ENCODE data around the gene ENDOU. TPM values are rescaled to one million over a fixed set of nuclear protein-coding genes. Genes with fewer than 3 reads are reported as not detected.

ENDOU gene
- total RNA-seq, 1 experiment from 2014 or later = not detected

- Histone ChIP-seq H3K4me3 (ENCODE audit: insufficient read depth, low read depth, low read length) (no peak overlapping the region), H3K27me3 (ENCODE audit: control insufficient read depth, insufficient read depth, low read length) (0 out of 2 replicates have a peak, but pooled peaks cover 1% of the 10 kb centered on the region), H3K36me3 (replicated peaks; ENCODE audit: control insufficient read depth, insufficient read depth, low read length) (no peaks in the 10 kb centered on the region)
- DNase-seq = no peak
These were observed 38.4 kb upstream of the ENDOU start for GRCh38 chr12:47763481-47764346.

- Histone ChIP-seq H3K36me3 (replicated peaks; ENCODE audit: control insufficient read depth, insufficient read depth, low read length) (no peaks in the 10 kb centered on the region), H3K27me3 (ENCODE audit: control insufficient read depth, insufficient read depth, low read length) (0 out of 2 replicates have a peak, but pooled peaks cover 1% of the 10 kb centered on the region), H3K4me3 (ENCODE audit: insufficient read depth, low read depth, low read length) (no peak overlapping the region)
- DNase-seq = no peak
These were observed 37.7 kb upstream of the ENDOU start for GRCh38 chr12:47762850-47763465.

GRCh38 chr12:47758834-47759690, 33.8 kb upstream of the ENDOU start, which contains the start of gene RAPGEF3:
Gene RAPGEF3 (minus strand): TSS chr12:47758880. CDS start chr12:47758556, 324 bp downstream.
- Histone ChIP-seq H3K36me3 (replicated peaks; ENCODE audit: control insufficient read depth, insufficient read depth, low read length) (no peaks in the 10 kb centered on the region), H3K4me3 (ENCODE audit: insufficient read depth, low read depth, low read length) (peak within 1 kb of the TSS; percentile 57), H3K27me3 (ENCODE audit: control insufficient read depth, insufficient read depth, low read length) (0 out of 2 replicates have a peak, but pooled peaks cover 1% of the 10 kb centered on the region)
- DNase-seq = peak; percentile 98

GRCh38 chr12:47758584-47758833, 33.2 kb upstream of the ENDOU start:
- Histone ChIP-seq H3K4me3 (ENCODE audit: insufficient read depth, low read depth, low read length) (peak overlapping the region; percentile 57), H3K27me3 (ENCODE audit: control insufficient read depth, insufficient read depth, low read length) (0 out of 2 replicates have a peak, but pooled peaks cover 1% of the 10 kb centered on the region), H3K36me3 (replicated peaks; ENCODE audit: control insufficient read depth, insufficient read depth, low read length) (no peaks in the 10 kb centered on the region)
- no peak for DNase-seq

GRCh38 chr12:47757840-47758583, 32.7 kb upstream of the ENDOU start:
- Histone ChIP-seq H3K36me3 (replicated peaks; ENCODE audit: control insufficient read depth, insufficient read depth, low read length) (no peaks in the 10 kb centered on the region), H3K27me3 (ENCODE audit: control insufficient read depth, insufficient read depth, low read length) (0 out of 2 replicates have a peak, but pooled peaks cover 1% of the 10 kb centered on the region), H3K4me3 (ENCODE audit: insufficient read depth, low read depth, low read length) (peak overlapping the region; percentile 57)
- DNase-seq = peak; percentile 83

- DNase-seq = no peak
- no peak overlapping the region for H3K4me3 ChIP-seq (ENCODE audit: insufficient read depth, low read depth, low read length)
- H3K27me3 ChIP-seq (ENCODE audit: control insufficient read depth, insufficient read depth, low read length) = 0 out of 2 replicates have a peak, but pooled peaks cover 1% of the 10 kb centered on the region
- H3K36me3 ChIP-seq (replicated peaks; ENCODE audit: control insufficient read depth, insufficient read depth, low read length) = no peaks in the 10 kb centered on the region
These were observed 32.1 kb upstream of the ENDOU start for GRCh38 chr12:47757364-47757839.

- Histone ChIP-seq H3K4me3 (ENCODE audit: insufficient read depth, low read depth, low read length) (no peak overlapping the region), H3K36me3 (replicated peaks; ENCODE audit: control insufficient read depth, insufficient read depth, low read length) (no peaks in the 10 kb centered on the region; the same call in 1 of the 2 replicates), H3K27me3 (ENCODE audit: control insufficient read depth, insufficient read depth, low read length) (0 out of 2 replicates have a peak, but pooled peaks cover 1% of the 10 kb centered on the region)
- no peak for DNase-seq
These were observed 30.6 kb upstream of the ENDOU start for GRCh38 chr12:47755655-47756562.

- H3K27me3 ChIP-seq (ENCODE audit: control insufficient read depth, insufficient read depth, low read length) = 0 out of 2 replicates have a peak, but pooled peaks cover 1% of the 10 kb centered on the region
- no peak for DNase-seq
- H3K36me3 ChIP-seq (replicated peaks; ENCODE audit: control insufficient read depth, insufficient read depth, low read length) = no peaks in the 10 kb centered on the region; the same call in 1 of the 2 replicates
- no peak overlapping the region for H3K4me3 ChIP-seq (ENCODE audit: insufficient read depth, low read depth, low read length)
These were observed 29.6 kb upstream of the ENDOU start for GRCh38 chr12:47754881-47755280.

GRCh38 chr12:47754126-47754525, 28.8 kb upstream of the ENDOU start:
- no peak overlapping the region for H3K4me3 ChIP-seq (ENCODE audit: insufficient read depth, low read depth, low read length)
- H3K36me3 ChIP-seq (replicated peaks; ENCODE audit: control insufficient read depth, insufficient read depth, low read length) = no peaks in the 10 kb centered on the region; the same call in 1 of the 2 replicates
- no peak for DNase-seq
- H3K27me3 ChIP-seq (ENCODE audit: control insufficient read depth, insufficient read depth, low read length) = no peaks in the 10 kb centered on the region

- Histone ChIP-seq H3K36me3 (replicated peaks; ENCODE audit: control insufficient read depth, insufficient read depth, low read length) (peaks cover under 1% of the 10 kb centered on the region), H3K4me3 (ENCODE audit: insufficient read depth, low read depth, low read length) (no peak overlapping the region), H3K27me3 (ENCODE audit: control insufficient read depth, insufficient read depth, low read length) (no peaks in the 10 kb centered on the region)
- peak; percentile 84 for DNase-seq
These were observed 28.0 kb upstream of the ENDOU start for GRCh38 chr12:47753021-47754001.

- H3K4me3 ChIP-seq (ENCODE audit: insufficient read depth, low read depth, low read length) = no peak overlapping the region
- no peak for DNase-seq
- peaks cover 4% of the 10 kb centered on the region for H3K36me3 ChIP-seq (replicated peaks; ENCODE audit: control insufficient read depth, insufficient read depth, low read length)
- no peaks in the 10 kb centered on the region for H3K27me3 ChIP-seq (ENCODE audit: control insufficient read depth, insufficient read depth, low read length)
These were observed 27.3 kb upstream of the ENDOU start for GRCh38 chr12:47752552-47752951.

GRCh38 chr12:47752121-47752520, 26.8 kb upstream of the ENDOU start:
- DNase-seq = no peak
- no peaks in the 10 kb centered on the region for H3K27me3 ChIP-seq (ENCODE audit: control insufficient read depth, insufficient read depth, low read length)
- H3K36me3 ChIP-seq (replicated peaks; ENCODE audit: control insufficient read depth, insufficient read depth, low read length) = peaks cover 4% of the 10 kb centered on the region
- no peak overlapping the region for H3K4me3 ChIP-seq (ENCODE audit: insufficient read depth, low read depth, low read length)

Data from H7 (cell line).